IPS-NIHi7 (cell line): ENCODE measurements around the gene TMCC1.
"Not testable (repeated sequence)": the region's sequence is repeated elsewhere in the genome, so short reads cannot be mapped to it uniquely, and the experiment has no call there.

ENCODE experiments used
- DNase-seq: peaks from one replicate; pipeline ENCODE4 v3.0.0; 2012; ENCODE audit warnings: mixed read lengths; ENCODE audit errors: extremely low spot score

Gene TMCC1

GRCh38 chr3:129892857-129893580, 492 bp downstream of the TMCC1 start:
- peak; percentile 70 for DNase-seq

GRCh38 chr3:129892486-129892856, 1.0 kb downstream of the TMCC1 start:
- DNase-seq, result no peak

- DNase-seq, result no peak
These were observed 2.6 kb downstream of the TMCC1 start for GRCh38 chr3:129890891-129891290.

GRCh38 chr3:129890125-129890524, 3.4 kb downstream of the TMCC1 start:
- no peak for DNase-seq

- DNase-seq, result no peak
These were observed 4.7 kb downstream of the TMCC1 start for GRCh38 chr3:129888771-129889170.

GRCh38 chr3:129881261-129881660, 12.2 kb downstream of the TMCC1 start:
- no peak for DNase-seq

GRCh38 chr3:129878355-129878754, 15.2 kb downstream of the TMCC1 start:
- DNase-seq, result no peak

GRCh38 chr3:129874479-129874878, 19.0 kb downstream of the TMCC1 start:
- DNase-seq, result not testable (repeated sequence)

- DNase-seq, result no peak
These were observed 24.6 kb downstream of the TMCC1 start for GRCh38 chr3:129868912-129869311.

GRCh38 chr3:129867506-129868124, 25.9 kb downstream of the TMCC1 start:
- no peak for DNase-seq

- DNase-seq, result no peak
These were observed 27.7 kb downstream of the TMCC1 start for GRCh38 chr3:129865806-129866205.

- DNase-seq, result no peak
These were observed 29.0 kb downstream of the TMCC1 start for GRCh38 chr3:129864519-129864918.

- no peak for DNase-seq
These were observed 34.2 kb downstream of the TMCC1 start for GRCh38 chr3:129859272-129859671.

- no peak for DNase-seq
These were observed 35.6 kb downstream of the TMCC1 start for GRCh38 chr3:129857899-129858298.

- DNase-seq, result not testable (repeated sequence)
These were observed 36.7 kb downstream of the TMCC1 start for GRCh38 chr3:129856790-129857189.

GRCh38 chr3:129855832-129856419, 37.6 kb downstream of the TMCC1 start:
- no peak for DNase-seq

- no peak for DNase-seq
These were observed 38.2 kb downstream of the TMCC1 start for GRCh38 chr3:129855170-129855831.

GRCh38 chr3:129854460-129854859, 39.1 kb downstream of the TMCC1 start:
- DNase-seq, result no peak

- DNase-seq, result no peak
These were observed 47.6 kb downstream of the TMCC1 start for GRCh38 chr3:129845956-129846355.

- no peak for DNase-seq
These were observed 52.7 kb downstream of the TMCC1 start for GRCh38 chr3:129840707-129841360.

GRCh38 chr3:129838086-129838485, 55.4 kb downstream of the TMCC1 start:
- DNase-seq, result no peak

- DNase-seq, result no peak
These were observed 56.4 kb downstream of the TMCC1 start for GRCh38 chr3:129837065-129837642.
